ENCODE data around the gene PDE6A.
A peak's percentile ranks its signal among the peaks of the same experiment; 100 is the strongest.

PDE6A gene

GRCh38 chr5:149944666-149945065 is at the start of gene PDE6A:
TSS of gene PDE6A (minus strand) at chr5:149944793. CDS start at chr5:149944673, 120 bp downstream.
- no peak for DNase-seq (ENCODE audit: low read depth in 2 of 2)

GRCh38 chr5:149993471-149993870 is 48.9 kb upstream of the PDE6A start:
- no peak for DNase-seq (ENCODE audit: low read depth in 2 of 2)

GRCh38 chr5:149990518-149991376 is 46.2 kb upstream of the PDE6A start:
- DNase-seq (ENCODE audit: low read depth in 2 of 2), result peak; percentile 34 to 37

- DNase-seq (ENCODE audit: low read depth in 2 of 2), result no peak
These were observed 43.5 kb upstream of the PDE6A start for GRCh38 chr5:149988126-149988525.

- DNase-seq (ENCODE audit: low read depth in 2 of 2), result no peak
These were observed 37.9 kb upstream of the PDE6A start for GRCh38 chr5:149982505-149982904.

- DNase-seq (ENCODE audit: low read depth in 2 of 2), result no peak
These were observed 36.6 kb upstream of the PDE6A start for GRCh38 chr5:149981206-149981605.

GRCh38 chr5:149979896-149980295 is 35.3 kb upstream of the PDE6A start:
- no peak for DNase-seq (ENCODE audit: low read depth in 2 of 2)

- no peak for DNase-seq (ENCODE audit: low read depth in 2 of 2)
These were observed 30.8 kb upstream of the PDE6A start for GRCh38 chr5:149975409-149975808.

- no peak for DNase-seq (ENCODE audit: low read depth in 2 of 2)
These were observed 24.8 kb upstream of the PDE6A start for GRCh38 chr5:149969181-149969930.

- no peak for DNase-seq (ENCODE audit: low read depth in 2 of 2)
These were observed 22.4 kb upstream of the PDE6A start for GRCh38 chr5:149966946-149967345.

GRCh38 chr5:149963729-149964128 is 19.1 kb upstream of the PDE6A start:
- no peak for DNase-seq (ENCODE audit: low read depth in 2 of 2)

- no peak for DNase-seq (ENCODE audit: low read depth in 2 of 2)
These were observed 18.2 kb upstream of the PDE6A start for GRCh38 chr5:149962601-149963300.

- no peak for DNase-seq (ENCODE audit: low read depth in 2 of 2)
These were observed 17.4 kb upstream of the PDE6A start for GRCh38 chr5:149961957-149962409.

GRCh38 chr5:149961186-149961685 is 16.6 kb upstream of the PDE6A start:
- DNase-seq (ENCODE audit: low read depth in 2 of 2), result no peak

GRCh38 chr5:149960272-149961185 is 15.9 kb upstream of the PDE6A start, which contains the start of gene SLC26A2:
TSS of gene SLC26A2 (plus strand) at chr5:149960758. CDS start at chr5:149977653, 16,895 bp downstream.
- DNase-seq (ENCODE audit: low read depth in 2 of 2), result peak; percentile 81 to 83

GRCh38 chr5:149959406-149960236 is 15.0 kb upstream of the PDE6A start:
- DNase-seq (ENCODE audit: low read depth in 2 of 2), result peak; percentile 9 to 11

- DNase-seq (ENCODE audit: low read depth in 2 of 2), result no peak
These were observed 13.3 kb upstream of the PDE6A start for GRCh38 chr5:149957855-149958254.

- DNase-seq (ENCODE audit: low read depth in 2 of 2), result no peak
These were observed 12.1 kb upstream of the PDE6A start for GRCh38 chr5:149956685-149957084.

- no peak for DNase-seq (ENCODE audit: low read depth in 2 of 2)
These were observed 10.2 kb upstream of the PDE6A start for GRCh38 chr5:149954798-149955197.
